Activated CD8-positive, alpha-beta memory T cell treated with anti-CD3 and anti-CD28 coated beads for 4 hours (primary cell): ENCODE results near the gene SMIM20.

ENCODE experiments used
- DNase-seq, 2 donors: peaks; one replicate each; pipeline ENCODE4 v3.0.0-alpha.2; 2020; ENCODE audit warnings: low read depth in 2 of 2

SMIM20 gene

DNA sequence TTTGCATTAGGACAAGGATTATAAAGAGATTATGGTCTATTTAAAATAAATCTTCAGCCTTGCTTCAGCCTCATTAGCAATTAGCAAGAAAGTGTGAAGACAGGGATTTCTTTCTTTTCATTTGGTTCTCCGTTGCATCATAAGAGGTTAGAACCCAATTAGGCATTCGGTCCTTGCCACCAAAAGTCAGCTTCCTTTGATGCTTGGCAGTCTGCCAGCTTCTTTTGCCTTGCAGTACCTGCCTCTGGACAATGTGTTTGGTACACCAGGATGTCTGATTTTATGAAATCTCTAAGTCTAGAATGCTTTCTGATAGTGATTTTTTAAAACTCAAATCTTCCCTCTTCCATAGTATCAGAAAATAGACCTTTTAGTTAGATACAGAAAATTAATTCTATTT lies 12.4 kb downstream of the SMIM20 start:
- no peak for DNase-seq

GRCh38 chr4:25927361-25928195 lies 13.6 kb downstream of the SMIM20 start:
- DNase-seq: no peak

DNA sequence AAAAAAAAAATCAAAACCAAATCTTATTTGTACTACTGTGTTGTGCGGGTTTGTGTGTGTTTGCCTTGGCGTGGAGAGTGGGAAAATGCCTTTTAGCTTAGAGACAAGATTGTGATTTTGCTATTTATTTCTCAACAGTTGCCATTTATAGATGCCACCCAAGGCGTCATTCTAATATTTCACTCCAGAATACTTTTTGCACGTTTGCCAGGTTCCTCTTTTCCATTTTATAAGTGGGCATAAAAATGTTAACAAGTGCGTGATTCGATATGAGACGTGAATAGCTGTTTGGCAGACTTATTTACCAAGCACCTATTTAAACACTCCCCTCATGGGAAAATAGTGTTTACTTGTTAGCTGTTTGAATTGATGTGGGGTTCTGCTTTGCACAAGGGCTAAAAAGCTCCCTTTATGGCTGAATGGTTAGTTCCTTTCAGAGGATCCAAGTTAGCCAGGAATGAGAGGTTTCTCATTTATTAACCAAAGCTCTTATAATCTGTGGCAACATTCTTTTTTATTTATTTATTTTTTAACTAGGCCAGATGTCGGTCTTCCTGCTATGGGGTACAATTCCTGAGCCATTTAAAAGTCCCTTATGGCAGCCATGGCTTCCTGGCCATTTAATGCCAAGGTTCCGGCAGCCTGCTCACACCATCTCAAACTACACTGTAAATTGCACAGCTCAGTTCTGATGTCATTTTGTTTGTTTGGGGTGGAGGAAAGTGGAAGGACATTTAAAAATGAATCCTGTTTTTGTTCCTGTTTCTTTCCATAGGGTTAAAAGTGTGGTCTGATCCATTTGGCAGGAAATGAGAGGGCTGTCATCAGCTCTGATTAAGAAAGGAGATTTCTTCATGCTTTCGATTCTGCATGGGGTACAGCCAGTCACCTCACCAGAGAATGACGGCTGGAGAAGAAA lies 14.6 kb downstream of the SMIM20 start:
- DNase-seq: no peak

DNA sequence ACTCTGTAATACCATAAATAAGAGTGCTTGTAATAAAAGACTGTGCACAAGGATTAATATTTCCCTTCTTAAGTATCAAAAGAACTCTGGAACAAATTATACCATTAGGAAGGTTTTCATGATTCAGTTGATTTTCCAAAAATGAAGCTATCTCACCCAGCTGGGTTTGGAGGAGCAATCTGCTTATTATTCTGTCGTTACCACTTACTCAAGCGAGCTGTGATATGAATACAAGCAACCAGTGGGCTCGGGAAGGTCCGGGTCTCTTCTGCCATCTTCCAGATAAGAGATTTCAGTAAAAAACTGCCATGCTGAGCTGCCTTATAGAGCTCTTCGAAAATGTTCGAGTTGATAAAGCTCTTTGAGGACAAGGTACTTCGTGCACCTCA lies 15.3 kb downstream of the SMIM20 start:
- DNase-seq: no peak

- DNase-seq: no peak
Measured at GRCh38 chr4:25930731-25931354, 16.8 kb downstream of the SMIM20 start.

DNA sequence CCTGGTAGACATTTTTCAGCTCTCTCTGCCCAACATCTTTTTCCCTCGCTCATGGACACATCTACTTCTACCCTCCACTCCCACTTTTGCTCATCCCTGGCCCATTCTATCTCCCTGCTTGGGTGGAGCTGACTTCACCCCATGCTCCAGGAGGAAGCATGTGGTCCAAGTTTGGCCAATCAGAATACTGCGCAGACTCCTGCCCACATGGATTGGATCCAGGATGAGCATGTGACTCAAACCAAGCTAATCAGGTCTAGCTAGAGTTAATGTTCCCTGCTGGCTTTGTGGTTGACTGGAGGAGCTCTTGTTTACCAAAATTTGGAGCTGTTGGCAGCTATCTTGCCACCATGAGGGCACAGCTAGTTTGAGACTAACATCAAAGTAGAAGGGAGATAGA lies 22.7 kb downstream of the SMIM20 start:
- no peak for DNase-seq

DNA sequence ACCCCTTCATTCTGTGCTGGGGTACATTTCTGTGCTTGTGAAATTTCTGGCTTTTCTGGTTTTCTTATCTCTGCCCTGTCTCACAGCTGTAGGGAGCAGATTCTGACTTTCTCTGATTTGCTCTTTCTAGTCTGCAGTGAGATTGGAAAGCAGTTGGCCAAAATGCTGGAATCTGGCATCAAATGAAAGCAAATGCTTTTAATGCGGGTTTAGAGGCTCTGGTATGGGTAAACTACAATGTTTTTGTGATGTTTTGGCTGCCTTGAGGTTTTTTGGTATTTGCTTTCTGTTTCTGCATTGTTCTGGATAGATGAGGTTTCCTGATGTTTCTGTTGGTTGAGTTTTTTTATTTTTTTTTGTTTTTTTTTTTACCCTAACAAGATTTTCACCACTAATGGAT lies 23.8 kb downstream of the SMIM20 start:
- no peak for DNase-seq

- no peak for DNase-seq
Measured at GRCh38 chr4:25938366-25938765, 24.3 kb downstream of the SMIM20 start.

- no peak for DNase-seq
Measured at GRCh38 chr4:25938787-25939186, 24.8 kb downstream of the SMIM20 start.

DNA sequence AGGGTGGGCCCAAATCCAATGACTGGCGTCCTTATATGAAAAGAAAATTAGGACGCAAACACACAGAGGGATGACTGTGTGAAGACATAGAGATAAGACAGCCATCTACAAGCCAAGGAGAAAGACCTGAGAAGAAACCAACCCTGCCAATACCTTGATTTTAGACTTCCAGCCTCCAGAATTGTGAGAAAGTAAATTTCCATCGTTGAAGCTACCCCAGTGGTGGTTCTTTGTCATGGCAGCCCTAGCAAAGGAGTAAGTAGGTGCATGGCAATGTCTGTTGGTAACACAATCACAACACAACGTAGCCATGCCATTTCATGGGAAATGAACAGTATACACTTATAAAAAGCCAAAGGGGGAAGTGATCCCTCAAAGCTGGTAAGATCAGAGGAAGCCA lies 25.3 kb downstream of the SMIM20 start:
- no peak for DNase-seq

- DNase-seq: no peak
Measured at GRCh38 chr4:25941457-25942221, 27.6 kb downstream of the SMIM20 start.

GRCh38 chr4:25943312-25943711 lies 29.3 kb downstream of the SMIM20 start:
- DNase-seq: no peak

GRCh38 chr4:25943805-25944204 lies 29.8 kb downstream of the SMIM20 start:
- DNase-seq: no peak

GRCh38 chr4:25948051-25948450 lies 34.0 kb downstream of the SMIM20 start:
- no peak for DNase-seq

DNA sequence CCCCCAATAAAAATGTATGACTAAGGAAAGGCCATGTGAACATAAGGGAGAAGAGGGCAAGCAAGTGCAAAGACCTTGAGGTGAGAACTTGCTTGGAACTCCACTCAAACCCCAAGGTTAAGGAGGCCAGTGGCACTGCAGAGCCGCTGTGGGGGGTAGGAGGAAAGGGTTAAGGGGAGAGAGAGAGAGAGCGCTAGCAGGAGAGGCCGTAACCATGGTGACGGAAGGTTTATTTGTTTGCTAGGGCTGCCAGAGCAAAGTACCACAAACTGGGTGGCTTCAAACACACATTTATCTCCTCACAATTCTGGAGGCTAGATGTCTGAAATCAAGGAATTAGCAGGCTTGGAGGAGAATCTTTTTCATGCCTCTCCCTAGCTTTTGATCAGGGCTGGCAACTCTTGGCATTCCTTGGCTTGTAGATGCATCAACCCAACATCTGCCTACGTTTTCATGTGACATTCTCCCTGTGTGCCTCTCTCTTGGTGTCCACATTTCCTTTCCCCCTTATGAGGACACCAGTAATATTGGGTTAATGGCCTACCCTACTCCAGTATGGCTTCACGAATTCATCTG lies 35.2 kb downstream of the SMIM20 start:
- no peak for DNase-seq

DNA sequence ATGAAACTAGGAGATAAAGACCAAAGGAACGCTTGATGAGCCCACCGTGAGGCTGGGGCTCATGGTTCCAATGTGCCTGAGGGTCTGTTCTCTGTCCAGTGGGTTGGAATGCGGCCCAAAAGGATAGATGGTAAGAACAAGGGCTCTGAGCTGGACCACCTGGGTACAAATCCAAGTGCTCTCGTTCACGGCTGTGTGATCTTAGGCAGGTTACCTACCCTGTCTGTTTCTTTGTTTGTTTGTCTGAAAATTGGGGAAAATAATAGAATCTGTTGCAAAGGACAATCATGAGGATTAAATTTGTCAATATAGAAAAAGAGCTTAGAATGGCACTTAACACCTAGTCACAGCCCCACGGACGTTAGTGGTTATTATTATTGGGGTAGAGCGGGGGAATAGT lies 36.0 kb downstream of the SMIM20 start:
- DNase-seq: no peak

GRCh38 chr4:25950461-25951389 lies 36.7 kb downstream of the SMIM20 start:
- DNase-seq: no peak

DNA sequence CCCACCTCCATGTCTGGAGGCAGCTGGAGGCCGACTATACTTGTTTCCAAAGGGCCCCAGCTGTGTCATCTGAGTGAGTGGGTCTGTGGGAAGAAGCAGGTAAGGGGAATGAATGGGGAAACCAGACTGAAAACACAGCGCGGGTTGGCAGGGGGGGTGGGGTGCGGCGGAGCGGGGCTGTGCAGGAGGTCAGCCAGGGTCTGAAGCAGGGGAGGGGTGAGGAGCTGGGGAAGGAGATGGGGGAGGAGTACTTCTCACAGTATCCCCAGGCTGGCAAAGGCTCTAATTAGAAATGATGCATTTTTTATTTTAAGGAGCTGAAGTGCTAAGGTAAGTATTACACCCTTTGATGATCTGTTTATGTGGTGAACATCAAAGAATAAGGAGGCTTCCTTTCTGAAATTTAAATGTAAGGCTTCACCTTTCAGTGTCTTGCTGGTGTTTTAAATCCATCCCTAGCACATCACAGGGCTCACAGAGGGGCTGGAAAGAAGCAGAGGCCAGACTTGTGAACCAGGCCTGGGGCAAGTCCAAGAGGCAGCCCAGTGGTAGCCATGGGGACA lies 37.5 kb downstream of the SMIM20 start:
- no peak for DNase-seq

- no peak for DNase-seq
Measured at GRCh38 chr4:25953740-25954139, 39.7 kb downstream of the SMIM20 start.
